ENCODE data around the gene FAM81A. TPM values are rescaled to one million over a fixed set of nuclear protein-coding genes. Genes with fewer than 3 reads are reported as not detected.

FAM81A gene
- total and polyA plus RNA-seq, 9 of the 15 experiments (the other 6 are each of a cell fraction or from before 2014, with no cell fraction given), result not detected

DNA sequence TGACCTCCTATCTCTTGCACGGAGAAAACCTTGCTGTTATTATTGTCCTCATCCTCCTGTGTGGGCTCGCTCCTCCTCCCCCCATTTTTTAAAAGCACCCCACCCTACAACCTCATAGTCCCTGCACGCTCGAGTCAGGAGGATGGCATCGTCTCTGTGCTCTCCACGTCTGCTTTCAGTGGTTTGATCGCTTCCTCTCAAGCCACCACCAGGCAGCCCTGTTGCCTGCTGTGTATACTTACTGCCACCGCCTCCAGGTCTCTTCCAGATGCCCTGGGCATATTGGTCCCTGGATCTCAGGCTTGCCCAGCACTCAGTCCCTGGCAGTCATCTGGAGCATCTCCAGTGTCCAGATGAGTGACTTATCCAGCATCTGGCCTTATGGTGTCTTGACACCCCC is 131.5 kb downstream of the FAM81A start (continued):
- no peak for TF ChIP-seq SMAD3 (CRISPR knock-in tag; conservative IDR thresholded peaks at IDR 0.05)
- no peak for TF ChIP-seq NFE2L1 (tag; IDR thresholded peaks at IDR 0.05; ENCODE audit: borderline replicate concordance, low read depth)
- TF ChIP-seq IRF2 (CRISPR knock-in tag; IDR thresholded peaks at IDR 0.05), result no peak
- no peak for TF ChIP-seq SMAD4 (CRISPR knock-in tag; conservative IDR thresholded peaks at IDR 0.05)
- TF ChIP-seq, protein P1, sequence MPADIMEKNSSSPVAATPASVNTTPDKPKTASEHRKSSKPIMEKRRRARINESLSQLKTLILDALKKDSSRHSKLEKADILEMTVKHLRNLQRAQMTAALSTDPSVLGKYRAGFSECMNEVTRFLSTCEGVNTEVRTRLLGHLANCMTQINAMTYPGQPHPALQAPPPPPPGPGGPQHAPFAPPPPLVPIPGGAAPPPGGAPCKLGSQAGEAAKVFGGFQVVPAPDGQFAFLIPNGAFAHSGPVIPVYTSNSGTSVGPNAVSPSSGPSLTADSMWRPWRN (IDR thresholded peaks at IDR 0.05; ENCODE audit: low read depth), result no peak
- no peak for TF ChIP-seq ZNF253 (CRISPR knock-in tag; conservative IDR thresholded peaks at IDR 0.05)
- TF ChIP-seq, protein P2, sequence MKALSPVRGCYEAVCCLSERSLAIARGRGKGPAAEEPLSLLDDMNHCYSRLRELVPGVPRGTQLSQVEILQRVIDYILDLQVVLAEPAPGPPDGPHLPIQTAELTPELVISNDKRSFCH (CRISPR knock-in tag; IDR thresholded peaks at IDR 0.05), result no peak
- TF ChIP-seq, protein P2 (tag; IDR thresholded peaks at IDR 0.05), result no peak
- TF ChIP-seq HMGN3 (IDR thresholded peaks at IDR 0.05; ENCODE audit: borderline replicate concordance, extremely low read depth, insufficient read length, low read depth, low read length), result no peak

DNA sequence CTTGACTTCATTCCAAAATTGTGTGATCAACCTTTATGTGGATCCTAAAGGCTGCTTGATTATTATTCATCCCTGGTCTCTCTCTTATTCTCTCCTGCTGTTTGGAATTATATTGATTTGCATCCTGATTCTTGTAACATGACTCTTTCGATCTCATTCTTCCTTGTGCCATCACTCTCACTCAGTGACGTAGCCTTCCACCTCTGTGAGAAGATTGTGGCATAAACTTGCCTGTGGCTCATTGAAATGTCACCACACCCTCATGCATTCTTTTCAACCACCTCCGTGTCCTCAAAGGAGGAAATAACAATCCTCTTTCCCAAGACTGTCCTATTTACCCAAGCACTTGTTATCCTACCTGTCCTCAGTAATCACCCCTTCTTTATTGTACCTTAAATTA is 132.3 kb downstream of the FAM81A start:
- in situ Hi-C loops (cut with MboI) (no loop called here), intact Hi-C loops (cut with micrococcal nuclease) (no loop called here)
- DNase-seq (ENCODE audit: extremely low read depth in 1 of 4, low spot score in 3 of 4) (no peak), FAIRE-seq (no peak), ATAC-seq (no peak)
- ChIA-PET CTCF (ENCODE audit: low intra/inter-chr PET ratio) (no interaction called here), POLR2A (no interaction called here)
- Histone ChIP-seq H3K27me3 (ENCODE audit: control insufficient read depth in 2 of 2, insufficient read depth in 2 of 2, low read length in 2 of 2) (peaks cover 0 to 11% of the 10 kb centered on the region in 2 experiments; a peak in 2 of 5 replicates), H3K4me2 (ENCODE audit: insufficient read depth, low read length) (no peak overlapping the region), H3K9ac (ENCODE audit: insufficient read depth in 1 of 2, low read depth in 2 of 2, low read length in 2 of 2) (no peak overlapping the region), H3K4me1 (replicated peaks in 1 of 2; ENCODE audit: control insufficient read depth in 2 of 2, insufficient read depth in 2 of 2, low read length in 2 of 2) (no peaks in the 10 kb centered on the region), H4K20me1 (replicated peaks; ENCODE audit: control insufficient read depth, insufficient read depth, low read length) (no peaks in the 10 kb centered on the region), H2AFZ (ENCODE audit: low read depth, low read length) (no peak overlapping the region), H3K36me3 (ENCODE audit: control insufficient read depth, insufficient read depth, low read length) (no peaks in the 10 kb centered on the region), H3K27ac (ENCODE audit: extremely low read depth, low read depth, low read length) (no peak overlapping the region), H3K9me1 (ENCODE audit: control insufficient read depth, insufficient read depth, low read length) (no peaks in the 10 kb centered on the region), H3K9me3 (replicated peaks; ENCODE audit: control insufficient read depth, insufficient read depth, low read depth, low read length) (no peaks in the 10 kb centered on the region; the same call in 1 of the 2 replicates), H3K79me2 (ENCODE audit: control insufficient read depth, insufficient read depth, low read length) (no peaks in the 10 kb centered on the region), H3K4me3 (no peak overlapping the region)
- 3% methylated on average over 3 of the region's 3 CpGs for WGBS (ENCODE audit: insufficient coverage, low coverage, missing lambda C conversion rate)
- BruUV-seq (replicated peaks), result no TSS peak
- no peak for TF ChIP-seq CTBP1 (IDR thresholded peaks at IDR 0.05; ENCODE audit: borderline replicate concordance)
- TF ChIP-seq ATF1 (CRISPR knock-in tag; IDR thresholded peaks at IDR 0.05), result no peak
- no peak for TF ChIP-seq ATF1 (tag; IDR thresholded peaks at IDR 0.05)
- TF ChIP-seq RCOR1 (IDR thresholded peaks at IDR 0.05; ENCODE audit: borderline replicate concordance in 1 of 2, low read depth in 2 of 2, low read length in 2 of 2), result no peak
- TF ChIP-seq GATAD2B (IDR thresholded peaks at IDR 0.05; ENCODE audit: borderline replicate concordance), result no peak
- TF ChIP-seq TEAD1 (CRISPR knock-in tag; IDR thresholded peaks at IDR 0.05), result no peak
- no peak for TF ChIP-seq TCFL5 (CRISPR knock-in tag; conservative IDR thresholded peaks at IDR 0.05)
- TF ChIP-seq ZNF146 (CRISPR knock-in tag; IDR thresholded peaks at IDR 0.05; ENCODE audit: unreplicated experiment), result no peak
- TF ChIP-seq HDAC8 (tag; IDR thresholded peaks at IDR 0.05), result no peak
- no peak for TF ChIP-seq GATA2 (CRISPR knock-in tag; IDR thresholded peaks at IDR 0.05)

Measured in K562 (cell line).